Measurements from ENCODE around the gene CEP57. TPM values are rescaled to one million over a fixed set of nuclear protein-coding genes. Genes with fewer than 3 reads are reported as not detected.
A peak's percentile ranks its signal among the peaks of the same experiment; 100 is the strongest.

CEP57 gene
- total and polyA plus RNA-seq, 2 donors (not counting 1 experiment from before 2014, with no cell fraction given) = 19.0 to 82.9 TPM

GRCh38 chr11:95792700-95793099, 2.4 kb downstream of the CEP57 start:
- H3K36me3 ChIP-seq (replicated peaks in 1 of 2; ENCODE audit: control extremely low read depth in 1 of 2, control insufficient read depth in 1 of 2, extremely low read depth in 1 of 2, insufficient read depth in 2 of 2, low read length in 1 of 2) = peaks cover 0 to 2% of the 10 kb centered on the region in 2 experiments
- CTCF ChIA-PET = interaction anchor here (0.7 to 1.1 kb wide), 2 partner anchors 17 to 635 kb away, joined by 3 to 5 read pairs; no protein-coding TSS in a partner anchor
- Mint-ChIP-seq H3K27ac (no peak overlapping the region), H3K4me3 (no peak overlapping the region), H3K4me1 (peaks cover 50% of the 10 kb centered on the region), H3K27me3 (no peaks in the 10 kb centered on the region), H3K9me3 (ENCODE audit: insufficient read depth) (no peaks in the 10 kb centered on the region)
- no peak overlapping the region for H2AFZ ChIP-seq (ENCODE audit: insufficient read depth, low read depth, low read length, poor library complexity, severe bottlenecking)
- POLR2A ChIA-PET = interaction anchor here (0.7 kb wide), 1 partner anchor 594 kb away, joined by 3 read pairs; no protein-coding TSS in a partner anchor
- whole genome bisulfite sequencing (ENCODE audit: insufficient coverage) = 100% methylated on average over 3 of the region's 7 CpGs
- H3K79me2 ChIP-seq (ENCODE audit: control insufficient read depth, insufficient read depth, low read length) = peaks cover 86% of the 10 kb centered on the region
- no peaks in the 10 kb centered on the region for H3K9me3 ChIP-seq (ENCODE audit: control extremely low read depth in 1 of 3, control insufficient read depth in 2 of 3, insufficient read depth in 1 of 3, low read length in 2 of 3)
- no peak for TF ChIP-seq EZH2 (IDR thresholded peaks at IDR 0.05; ENCODE audit: borderline replicate concordance, insufficient read depth, low read depth, low read length, poor library complexity, severe bottlenecking)
- no peak for TF ChIP-seq CTCF (IDR thresholded peaks at IDR 0.05)
- H4K20me1 ChIP-seq (ENCODE audit: control insufficient read depth, insufficient read depth, low read length, poor library complexity, severe bottlenecking) = peaks cover 11% of the 10 kb centered on the region
- ATAC-seq (ENCODE audit: low read depth) (no peak), DNase-seq (no peak)
- no peak overlapping the region for H3K27ac ChIP-seq (ENCODE audit: low read length in 2 of 2)
- H3K9ac ChIP-seq (ENCODE audit: low read length) = no peak overlapping the region
- H3K27me3 ChIP-seq (replicated peaks in 1 of 4; ENCODE audit: control extremely low read depth in 1 of 4, control insufficient read depth in 3 of 4, insufficient read depth in 4 of 4, low read length in 3 of 4) = no peaks in the 10 kb centered on the region
- no peak overlapping the region for H3K4me3 ChIP-seq (ENCODE audit: control extremely low read depth in 1 of 5, extremely low read depth in 1 of 5, insufficient read depth in 1 of 5, low read depth in 2 of 5, low read length in 4 of 5)
- no peak overlapping the region for H3K4me2 ChIP-seq (replicated peaks; ENCODE audit: low read depth, low read length, poor library complexity, severe bottlenecking)
- intact Hi-C loops (cut with micrococcal nuclease) = loop anchor here (5.0 kb wide), 1 partner anchor 550 kb away; the partner anchor contains the start of gene MAML2
- peaks cover 20% of the 10 kb centered on the region in 2 donors for H3K4me1 ChIP-seq (ENCODE audit: control insufficient read depth in 2 of 2, insufficient read depth in 2 of 2, low read length in 2 of 2)

GRCh38 chr11:95793116-95793515, 2.8 kb downstream of the CEP57 start:
- no peak overlapping the region for H3K9ac ChIP-seq (ENCODE audit: low read length)
- no peak overlapping the region for H3K27ac Mint-ChIP-seq
- H3K4me1 ChIP-seq (ENCODE audit: control insufficient read depth in 2 of 2, insufficient read depth in 2 of 2, low read length in 2 of 2) = peaks cover 20% of the 10 kb centered on the region in 2 donors
- WGBS (ENCODE audit: insufficient coverage) = 100% methylated on average over 3 of the region's 4 CpGs
- ChIA-PET POLR2A (interaction anchor here (0.7 kb wide), 1 partner anchor 594 kb away, joined by 3 read pairs; no protein-coding TSS in a partner anchor), CTCF (interaction anchor here (1.1 kb wide), 2 partner anchors 634 to 641 kb away, joined by 3 read pairs; no protein-coding TSS in a partner anchor)
- ATAC-seq (ENCODE audit: low read depth) = no peak
- H3K4me2 ChIP-seq (replicated peaks; ENCODE audit: low read depth, low read length, poor library complexity, severe bottlenecking) = no peak overlapping the region
- no peak overlapping the region for H3K4me3 ChIP-seq (ENCODE audit: control extremely low read depth in 1 of 5, extremely low read depth in 1 of 5, insufficient read depth in 1 of 5, low read depth in 2 of 5, low read length in 4 of 5)
- peak overlapping the region; percentile 15 for H3K4me3 Mint-ChIP-seq
- no peaks in the 10 kb centered on the region for H3K27me3 Mint-ChIP-seq
- no peaks in the 10 kb centered on the region for H3K9me3 Mint-ChIP-seq (ENCODE audit: insufficient read depth)
- peaks cover 85% of the 10 kb centered on the region for H3K79me2 ChIP-seq (ENCODE audit: control insufficient read depth, insufficient read depth, low read length)
- H3K36me3 ChIP-seq (replicated peaks in 1 of 2; ENCODE audit: control extremely low read depth in 1 of 2, control insufficient read depth in 1 of 2, extremely low read depth in 1 of 2, insufficient read depth in 2 of 2, low read length in 1 of 2) = peaks cover 0 to 2% of the 10 kb centered on the region in 2 experiments
- no peaks in the 10 kb centered on the region for H3K27me3 ChIP-seq (replicated peaks in 1 of 4; ENCODE audit: control extremely low read depth in 1 of 4, control insufficient read depth in 3 of 4, insufficient read depth in 4 of 4, low read length in 3 of 4)
- H2AFZ ChIP-seq (ENCODE audit: insufficient read depth, low read depth, low read length, poor library complexity, severe bottlenecking) = no peak overlapping the region
- H3K9me3 ChIP-seq (ENCODE audit: control extremely low read depth in 1 of 3, control insufficient read depth in 2 of 3, insufficient read depth in 1 of 3, low read length in 2 of 3) = no peaks in the 10 kb centered on the region
- peaks cover 46% of the 10 kb centered on the region for H3K4me1 Mint-ChIP-seq
- H3K27ac ChIP-seq (ENCODE audit: low read length in 2 of 2) = no peak overlapping the region
- no peak for DNase-seq
- TF ChIP-seq CTCF (IDR thresholded peaks at IDR 0.05) (no peak), EZH2 (IDR thresholded peaks at IDR 0.05; ENCODE audit: borderline replicate concordance, insufficient read depth, low read depth, low read length, poor library complexity, severe bottlenecking) (no peak)
- intact Hi-C loops (cut with micrococcal nuclease) = loop anchor here (5.0 kb wide), 1 partner anchor 549 kb away; the partner anchor contains the start of gene MAML2
- H4K20me1 ChIP-seq (ENCODE audit: control insufficient read depth, insufficient read depth, low read length, poor library complexity, severe bottlenecking) = peaks cover 11% of the 10 kb centered on the region

Data from B cell (primary cell).